Activated CD4-positive, alpha-beta T cell treated with anti-CD3 and anti-CD28 coated beads, Interleukin-10, Interleukin-2, amounts not matched to agents 100 ng/mL and 50 ng/mL, durations not matched to agents 16 hours and 8 hours (primary cell): ENCODE results near the gene BMP6.
A peak's percentile ranks its signal among the peaks of the same experiment; 100 is the strongest.

Experiments used
- DNase-seq: peaks from one replicate; pipeline ENCODE4 v3.0.0-alpha.2; 2020

The BMP6 gene

DNA sequence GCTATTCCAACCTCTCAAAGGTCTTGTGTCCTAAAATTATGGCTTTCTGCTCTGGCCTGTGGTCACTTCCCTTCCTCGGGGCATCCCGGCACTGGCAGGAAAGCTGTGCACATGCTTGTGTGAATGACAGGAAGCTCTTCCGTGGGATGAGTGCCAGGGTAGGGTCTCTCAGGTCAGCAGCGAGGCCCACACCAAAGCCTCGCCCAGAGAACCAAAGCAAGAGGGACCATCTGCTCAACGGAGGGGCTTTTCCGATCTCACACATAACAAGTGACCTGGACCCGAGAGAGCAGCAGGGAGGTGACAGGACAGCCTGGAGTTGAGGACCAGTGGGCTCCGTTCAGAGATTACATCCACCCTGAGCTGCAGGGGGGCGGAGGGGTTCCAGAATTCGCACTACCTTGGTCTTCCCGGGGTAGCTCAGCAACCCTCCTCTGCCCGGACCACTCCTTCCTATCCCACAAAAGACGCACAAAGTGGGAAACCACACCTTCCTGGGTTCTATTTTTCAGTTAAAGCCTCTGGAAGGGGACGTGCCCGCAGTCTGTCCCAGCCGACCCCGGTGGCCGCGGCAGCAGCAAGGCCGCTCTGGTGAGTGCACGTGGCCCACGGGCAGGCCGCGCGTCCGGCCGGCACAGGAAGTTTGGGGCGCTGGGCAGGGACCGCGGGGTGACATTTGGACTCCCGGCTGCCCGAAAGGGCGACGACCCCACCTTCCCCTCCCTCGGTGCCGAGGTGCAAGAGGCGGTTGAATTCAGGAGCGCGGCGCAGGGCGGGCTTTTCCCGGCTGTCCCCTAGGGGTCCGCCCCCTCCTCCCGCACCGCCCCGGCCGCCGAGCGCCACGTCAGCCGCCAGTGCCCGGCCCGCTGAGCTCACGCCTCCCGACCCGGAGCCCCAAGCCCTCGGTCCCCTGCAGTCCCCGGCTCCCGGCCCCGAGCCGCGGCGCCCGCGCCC lies 183.7 kb downstream of the BMP6 start:
- DNase-seq, result peak; percentile 69

DNA sequence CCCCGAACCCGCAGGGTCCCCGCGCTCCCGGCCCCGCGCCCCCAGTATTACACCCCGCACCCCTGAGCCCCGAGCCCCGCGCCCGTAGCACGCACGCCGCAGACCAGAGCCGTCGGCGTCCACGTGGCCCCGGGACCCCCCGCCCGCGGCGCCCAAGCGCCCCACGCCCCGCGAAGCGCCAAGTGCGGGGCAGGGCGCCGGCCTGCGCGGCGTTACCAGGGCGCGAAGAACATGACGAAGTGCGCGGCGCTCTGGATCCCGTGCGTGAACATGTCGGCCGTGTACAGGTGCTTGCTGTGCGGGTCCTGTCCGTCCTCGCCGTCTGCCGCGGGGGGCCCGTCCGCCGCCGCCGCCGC lies 184.4 kb downstream of the BMP6 start:
- no peak for DNase-seq

DNA sequence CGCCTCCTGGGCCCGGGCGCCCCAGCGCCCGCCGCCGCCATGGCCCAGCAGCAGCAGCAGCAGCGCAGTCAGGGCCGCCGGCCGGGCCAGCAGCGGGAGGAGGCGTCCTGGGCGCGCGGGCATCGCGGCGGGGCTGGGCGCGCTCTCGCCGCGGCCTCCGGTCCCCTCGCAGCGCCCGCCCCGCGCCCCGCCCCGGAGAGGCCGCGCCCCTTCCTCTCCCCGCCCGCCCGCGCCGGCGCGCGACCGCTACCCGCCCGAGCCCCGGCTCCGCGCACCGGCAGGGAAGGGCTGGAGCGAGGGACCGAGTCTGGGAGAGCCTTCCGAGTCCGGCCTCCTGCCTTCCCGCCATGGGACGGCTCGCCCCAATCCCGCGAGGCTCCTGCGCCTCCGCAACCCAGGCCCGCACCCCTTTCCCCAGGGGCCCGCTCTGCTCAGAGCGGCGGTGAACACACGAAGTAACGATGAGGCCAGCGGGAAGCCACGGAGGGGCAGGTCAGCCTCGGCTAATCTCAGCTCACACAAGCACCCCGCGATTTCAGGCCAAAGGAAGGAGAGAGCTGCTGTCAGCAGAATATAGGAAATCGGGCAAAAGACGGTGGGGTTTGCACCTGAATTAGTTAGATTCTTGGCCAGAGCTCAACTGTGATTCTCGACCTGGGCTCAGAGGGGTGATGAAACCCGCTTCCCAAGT lies 184.9 kb downstream of the BMP6 start, which contains the start of gene TXNDC5:
TSS of gene TXNDC5 (minus strand) at position 135 of the 691 bp plus-strand sequence. CDS start at position 123, 12 bp downstream.
- peak; percentile 80 for DNase-seq

DNA sequence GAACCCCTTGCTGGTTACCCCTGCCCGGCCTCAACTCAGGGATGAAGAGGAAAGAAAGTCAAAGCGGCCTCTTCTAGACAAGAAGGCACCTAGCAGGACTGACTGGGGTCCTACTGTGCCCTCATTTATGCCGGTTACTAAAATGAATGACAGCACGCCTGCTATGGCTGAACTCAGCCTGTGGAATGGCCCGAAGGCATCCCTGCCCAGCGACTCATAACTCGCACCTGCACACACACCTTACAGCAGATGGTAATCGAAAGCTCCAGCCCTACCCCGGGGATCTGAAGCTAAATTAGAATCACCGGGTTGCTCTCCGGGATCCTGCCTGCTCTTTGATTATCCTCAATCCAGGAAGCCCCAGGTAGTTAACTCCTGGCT lies 185.4 kb downstream of the BMP6 start:
- DNase-seq, result no peak

DNA sequence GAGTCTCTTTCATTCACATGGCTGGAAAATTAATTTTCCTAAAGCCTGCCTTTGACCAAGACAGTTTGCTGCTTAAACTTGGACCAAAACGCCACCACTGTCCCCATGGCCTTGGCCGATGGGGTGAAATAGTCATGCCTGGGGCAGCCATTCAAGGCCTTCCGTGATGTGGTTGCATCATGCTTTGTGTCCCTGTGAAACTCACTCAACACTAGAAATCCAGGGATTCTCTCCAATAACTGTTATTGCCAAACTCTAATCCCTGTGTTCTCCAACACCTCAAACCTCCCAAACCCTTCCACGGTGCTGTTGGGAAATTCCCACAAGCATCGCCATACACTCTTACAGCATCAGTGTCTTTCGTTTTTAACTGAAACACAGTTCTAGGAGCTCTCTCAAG lies 186.1 kb downstream of the BMP6 start:
- no peak for DNase-seq

DNA sequence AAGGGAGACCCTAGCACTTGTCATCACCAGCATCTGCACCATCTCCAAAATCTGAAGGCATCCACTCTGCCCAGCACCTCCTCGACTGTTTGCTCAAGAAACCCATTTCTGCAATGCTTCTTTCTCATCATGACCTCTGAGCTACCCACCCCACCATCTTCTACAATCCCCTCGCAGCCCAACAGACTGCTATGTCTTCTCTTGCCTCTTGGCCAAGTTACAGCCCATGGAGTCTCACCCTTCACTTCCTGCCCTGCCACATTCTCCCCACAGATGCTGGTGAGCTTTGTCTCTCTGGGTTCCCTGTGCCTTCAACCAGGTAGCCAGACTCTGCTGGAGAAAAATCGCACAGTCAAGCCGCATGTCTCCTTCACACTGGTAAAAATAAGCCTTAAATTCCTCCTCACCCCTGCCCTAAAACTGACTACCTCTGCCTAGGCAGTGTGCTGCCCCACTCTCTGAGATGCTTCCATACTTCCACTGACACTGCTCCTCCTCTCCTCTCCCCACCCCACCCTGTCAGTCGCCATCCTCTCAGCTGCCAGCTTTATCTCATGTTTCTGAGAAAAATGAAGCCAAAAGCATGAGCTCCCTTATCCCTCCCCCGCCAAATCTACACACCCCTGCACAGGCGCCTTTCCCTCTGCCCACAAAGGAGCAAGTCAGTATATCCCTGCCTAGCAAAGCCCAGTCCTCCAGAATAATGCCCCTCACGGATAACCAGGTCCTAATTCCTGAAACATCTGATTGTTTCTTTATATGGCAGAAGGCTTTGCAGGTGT lies 187.0 kb downstream of the BMP6 start:
- DNase-seq, result no peak

DNA sequence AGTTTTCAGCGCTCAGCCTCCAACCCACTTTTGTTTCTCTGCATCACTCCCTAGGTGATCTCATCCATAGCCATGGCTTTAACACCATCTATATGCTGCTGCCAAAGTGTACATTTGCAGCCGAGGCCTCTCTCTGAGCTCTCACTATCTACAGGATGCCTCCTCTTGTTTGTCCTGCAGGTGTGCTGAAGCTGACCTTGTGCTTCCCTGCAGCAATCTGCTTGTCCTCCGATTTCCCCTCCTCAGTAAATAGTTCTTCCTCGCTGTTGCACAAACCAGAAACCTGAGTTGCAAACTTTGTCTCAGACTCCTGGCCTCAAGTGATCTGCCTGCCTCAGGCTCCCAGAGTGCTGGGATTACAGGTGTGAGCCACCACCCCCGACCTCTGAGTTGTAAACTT lies 188.4 kb downstream of the BMP6 start:
- no peak for DNase-seq

DNA sequence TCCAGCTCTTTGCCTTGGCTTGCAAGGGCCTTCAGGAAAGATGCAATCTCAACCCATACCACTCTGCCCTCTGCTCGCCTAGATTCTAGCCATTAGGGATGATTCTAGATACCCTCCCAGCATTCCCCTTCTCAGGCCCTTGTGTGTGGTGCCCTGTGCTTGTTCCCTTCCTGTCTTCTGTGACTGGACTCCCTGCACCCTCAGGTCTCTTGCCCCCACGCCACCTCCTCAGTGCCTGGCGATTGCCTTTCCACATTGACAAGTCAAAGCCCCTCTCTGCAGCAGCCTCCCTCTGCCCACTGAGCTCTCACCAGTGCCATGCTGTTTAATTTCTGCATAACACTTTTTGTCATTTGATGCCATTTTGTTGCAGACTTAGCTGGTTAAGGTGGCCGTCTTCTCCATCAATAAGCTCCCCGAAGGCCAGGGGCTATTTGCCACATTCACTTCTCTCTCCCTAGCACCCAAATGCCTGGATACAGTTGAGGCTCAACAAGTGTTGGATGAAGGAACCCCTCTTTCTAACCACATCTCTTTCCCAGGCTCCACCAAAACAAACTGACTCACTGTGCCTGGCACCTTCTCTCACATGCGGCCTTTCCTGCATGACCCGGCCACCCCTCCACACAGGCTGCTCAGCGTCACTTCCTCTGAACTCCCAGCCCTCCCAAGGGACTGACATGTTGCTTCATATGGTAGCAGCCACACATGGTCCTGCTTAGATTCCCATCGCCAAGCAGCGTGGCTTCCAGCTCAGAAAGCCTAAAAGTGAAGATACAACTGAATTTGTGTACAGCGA lies 189.3 kb downstream of the BMP6 start:
- DNase-seq, result no peak

DNA sequence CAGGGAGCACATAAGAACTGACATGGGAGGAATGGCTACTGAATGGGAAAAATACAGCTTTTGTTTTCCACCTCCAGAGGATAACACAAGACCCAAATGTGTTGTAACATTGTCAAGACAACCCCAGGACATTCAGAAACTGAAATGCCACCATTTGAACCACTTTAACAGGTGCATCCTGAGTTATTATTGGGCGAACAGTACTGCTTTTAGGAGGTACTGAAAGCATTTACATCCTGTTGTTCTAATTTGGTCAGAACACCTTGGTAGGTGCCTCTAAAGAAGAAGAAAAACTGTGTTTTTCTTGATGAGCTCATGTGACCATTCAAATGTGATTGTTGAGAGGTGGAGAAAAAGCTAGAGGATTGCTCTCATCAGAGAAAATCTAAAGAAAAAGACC lies 191.1 kb downstream of the BMP6 start:
- DNase-seq, result no peak

DNA sequence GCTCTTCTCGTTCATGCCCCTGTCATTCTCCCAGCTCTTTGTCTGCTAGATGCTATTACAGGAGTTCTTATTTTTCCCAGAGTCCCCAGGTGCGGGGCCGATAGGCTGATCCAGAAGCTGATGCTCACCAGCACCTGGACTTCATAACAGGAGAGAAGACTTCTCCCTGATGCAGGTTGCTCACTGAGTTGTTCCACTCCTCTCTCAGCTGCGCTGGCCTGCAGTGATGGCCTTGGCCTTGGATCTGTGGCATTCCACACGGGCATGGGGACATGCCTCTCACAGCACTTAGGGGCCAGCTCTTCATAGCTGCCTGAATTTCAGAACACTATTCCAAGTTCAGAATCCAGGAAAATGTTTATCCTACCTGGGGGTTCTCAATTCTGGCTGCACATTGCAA lies 191.8 kb downstream of the BMP6 start:
- DNase-seq, result no peak

DNA sequence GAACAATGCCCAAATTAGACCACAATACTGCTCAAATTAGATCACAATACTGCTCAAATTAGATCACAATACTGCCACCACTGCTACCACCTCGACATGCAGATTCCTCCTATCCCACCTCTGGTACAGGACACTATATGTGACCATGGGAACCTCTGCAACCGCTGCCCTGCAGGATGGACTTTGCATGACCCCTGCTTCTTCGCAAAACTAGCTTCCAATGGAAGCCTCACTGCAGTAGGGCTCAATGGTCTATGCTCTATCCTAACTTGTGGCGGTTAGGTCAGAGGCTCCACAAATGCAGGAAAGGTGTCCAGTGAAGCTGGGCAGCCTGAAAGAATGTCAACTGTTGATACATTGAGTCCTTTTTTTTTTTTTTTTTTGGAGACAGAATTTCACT lies 192.5 kb downstream of the BMP6 start:
- DNase-seq, result no peak

DNA sequence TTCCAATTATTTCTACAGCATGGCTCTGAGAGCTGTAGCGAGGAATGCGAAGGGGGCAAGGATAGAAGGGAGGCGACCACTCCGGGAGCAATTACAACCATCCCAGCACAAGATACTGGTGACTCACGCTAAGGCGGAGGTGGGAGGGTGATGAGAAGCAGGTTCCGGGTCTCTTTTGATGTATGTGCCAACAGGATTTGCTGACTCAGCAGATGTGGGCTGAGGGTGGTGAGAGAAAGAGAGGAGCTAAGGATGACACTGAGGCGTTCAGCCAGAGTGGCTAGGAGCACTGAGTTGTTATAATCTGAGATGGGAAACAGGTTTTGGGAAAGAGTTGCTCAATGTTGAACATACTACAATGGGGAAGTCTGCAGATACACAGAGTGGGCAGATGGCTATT lies 194.0 kb downstream of the BMP6 start:
- peak; percentile 33 for DNase-seq

DNA sequence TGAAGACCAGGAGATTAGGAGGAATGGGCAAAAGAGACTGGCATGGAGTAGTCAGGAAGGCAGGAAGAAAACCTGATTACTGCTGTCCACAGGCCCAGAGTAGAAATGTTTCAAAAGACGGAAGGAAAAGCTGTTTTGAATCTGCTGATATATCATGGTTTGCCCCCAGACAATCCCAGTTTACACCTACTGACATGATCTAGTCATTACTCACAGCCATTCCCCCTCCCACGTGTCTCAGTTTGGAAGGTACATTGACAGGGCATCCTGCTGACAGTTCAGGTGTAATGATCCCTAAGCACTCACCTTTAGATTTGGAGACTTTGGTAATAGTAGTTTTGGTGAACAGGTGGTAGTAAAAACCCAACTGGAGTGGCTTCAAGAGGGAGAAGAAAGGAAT lies 194.5 kb downstream of the BMP6 start:
- no peak for DNase-seq

DNA sequence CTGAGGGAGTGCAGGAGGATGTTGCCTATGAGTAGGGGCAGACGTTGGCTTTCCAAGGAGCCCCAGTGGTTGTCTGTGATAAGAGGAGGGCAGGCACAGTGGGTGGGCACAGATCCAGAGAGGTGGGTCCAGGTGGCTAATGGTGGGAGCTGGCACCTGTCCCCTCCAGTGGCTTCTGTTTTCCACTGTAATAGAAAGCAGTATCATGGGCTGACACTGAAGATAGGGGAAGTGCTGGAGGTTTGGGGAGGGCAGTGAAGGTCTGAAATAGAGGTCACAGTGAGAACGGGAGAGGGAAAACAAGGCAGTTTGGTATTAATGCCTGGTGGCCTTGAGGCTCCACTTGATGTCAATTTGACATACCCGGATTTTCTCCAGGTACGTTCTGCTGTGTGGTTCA lies 195.1 kb downstream of the BMP6 start:
- no peak for DNase-seq

DNA sequence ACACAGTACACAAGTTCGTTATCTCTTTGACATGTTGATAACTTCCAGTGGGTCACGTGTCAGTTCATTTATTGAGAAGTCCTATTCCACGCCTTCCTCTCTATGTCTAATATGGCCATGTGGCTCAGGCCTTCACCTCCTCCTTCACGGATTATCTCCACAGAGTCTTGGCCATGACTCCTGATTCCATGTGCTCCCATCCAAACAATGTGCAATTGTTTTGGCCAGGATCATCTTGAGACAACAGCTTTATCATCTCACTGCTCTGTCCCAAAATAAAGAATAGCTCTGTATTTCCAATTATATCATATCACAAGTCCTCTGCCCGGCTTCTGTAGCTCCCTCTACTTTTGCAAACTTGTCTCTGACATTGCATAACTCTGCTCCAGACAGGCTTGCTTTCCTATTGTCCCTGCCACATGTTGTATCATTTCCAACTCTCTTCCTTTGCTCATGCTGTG lies 195.8 kb downstream of the BMP6 start:
- no peak for DNase-seq

DNA sequence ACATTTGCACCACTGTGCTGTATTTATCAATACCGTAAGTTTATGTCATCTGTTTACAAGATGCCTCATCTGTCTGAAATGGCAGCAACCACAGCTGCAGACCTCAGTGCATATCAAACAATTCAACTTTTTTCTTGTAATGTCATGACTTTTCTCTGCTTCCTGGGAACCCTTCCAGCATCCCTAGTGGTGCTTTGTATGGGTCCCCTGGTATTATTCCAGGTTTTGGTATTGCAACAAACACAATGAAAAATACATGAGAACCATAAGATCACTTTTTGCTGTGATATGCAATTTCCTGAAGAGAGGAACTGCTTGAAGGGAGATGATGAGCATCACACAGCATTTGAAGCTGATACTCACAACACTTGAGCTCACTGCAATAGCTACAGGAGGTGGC lies 196.7 kb downstream of the BMP6 start:
- no peak for DNase-seq

DNA sequence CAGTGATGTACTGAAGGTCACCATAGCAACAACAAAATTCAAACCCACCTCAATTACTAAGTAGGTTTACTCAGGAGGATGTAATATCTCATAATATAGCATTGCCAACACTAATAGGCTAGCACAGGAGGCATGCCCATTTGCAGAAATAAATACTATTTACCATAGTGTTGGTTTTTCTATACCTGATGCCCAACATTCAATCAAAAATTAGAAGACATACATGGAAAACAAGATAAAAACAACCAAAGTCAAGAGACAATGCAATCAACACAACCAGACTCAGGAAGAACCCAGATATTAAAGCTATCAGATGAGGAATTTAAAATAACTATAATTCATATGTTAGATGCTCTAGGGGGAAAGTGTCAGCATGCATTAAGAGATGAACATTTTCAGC lies 199.0 kb downstream of the BMP6 start:
- no peak for DNase-seq
